Activated CD4-positive, alpha-beta T cell treated with anti-CD3 and anti-CD28 coated beads, Interleukin-2, amount 50 U/mL, for 16 hours (primary cell): ENCODE measurements around the gene BHLHE23.
A peak's percentile ranks its signal among the peaks of the same experiment; 100 is the strongest.

Experiments
- DNase-seq: peaks from one replicate; pipeline ENCODE4 v3.0.0-alpha.2; 2020

BHLHE23 gene

GRCh38 chr20:63024573-63025392, 18.0 kb upstream of the BHLHE23 start:
- DNase-seq = no peak

GRCh38 chr20:63023936-63024571, 17.3 kb upstream of the BHLHE23 start:
- no peak for DNase-seq

- no peak for DNase-seq
These were observed 16.5 kb upstream of the BHLHE23 start for GRCh38 chr20:63023071-63023935.

DNA sequence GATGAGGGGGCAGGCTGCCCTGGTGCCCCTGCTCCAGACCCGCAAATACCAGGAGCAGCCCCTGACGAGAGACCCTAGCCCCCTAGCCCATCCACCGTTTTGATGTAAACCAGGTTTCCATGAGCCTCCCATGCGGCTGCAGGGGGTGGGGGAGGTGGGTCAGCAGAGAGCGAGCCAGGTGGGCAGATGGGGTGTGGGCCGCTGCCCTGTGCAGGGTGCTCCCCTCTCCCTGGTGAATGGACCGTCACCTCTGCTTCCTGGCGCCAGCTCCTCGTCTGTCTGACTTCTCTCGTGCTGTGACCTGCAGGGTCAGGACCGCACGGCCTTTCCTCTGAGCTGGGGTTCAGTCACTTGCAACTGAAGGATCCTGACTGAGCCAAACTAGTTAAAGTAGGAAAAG, 15.7 kb upstream of the BHLHE23 start:
- DNase-seq = no peak

GRCh38 chr20:63021356-63022321, 14.9 kb upstream of the BHLHE23 start:
- no peak for DNase-seq

DNA sequence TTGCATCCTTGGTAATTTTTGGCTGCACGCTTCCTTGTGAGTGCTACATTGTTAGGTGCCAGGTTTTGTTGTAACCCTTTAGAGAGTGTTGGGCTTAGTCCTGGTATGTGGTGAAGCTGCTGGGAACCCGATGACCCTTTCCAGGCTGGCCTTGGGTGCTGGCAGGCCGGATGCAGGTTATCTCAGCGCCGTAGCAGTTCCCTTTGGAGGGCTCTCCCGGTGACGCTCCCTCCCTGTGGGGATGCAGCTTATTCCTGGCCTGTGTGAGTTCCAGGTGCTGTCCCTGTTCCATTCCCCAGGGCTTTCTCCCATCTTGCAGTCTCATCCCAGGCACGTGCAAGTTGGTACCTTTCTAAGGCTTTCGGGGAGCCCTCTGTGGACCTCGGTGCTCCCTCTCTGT, 13.9 kb upstream of the BHLHE23 start:
- DNase-seq = no peak

DNA sequence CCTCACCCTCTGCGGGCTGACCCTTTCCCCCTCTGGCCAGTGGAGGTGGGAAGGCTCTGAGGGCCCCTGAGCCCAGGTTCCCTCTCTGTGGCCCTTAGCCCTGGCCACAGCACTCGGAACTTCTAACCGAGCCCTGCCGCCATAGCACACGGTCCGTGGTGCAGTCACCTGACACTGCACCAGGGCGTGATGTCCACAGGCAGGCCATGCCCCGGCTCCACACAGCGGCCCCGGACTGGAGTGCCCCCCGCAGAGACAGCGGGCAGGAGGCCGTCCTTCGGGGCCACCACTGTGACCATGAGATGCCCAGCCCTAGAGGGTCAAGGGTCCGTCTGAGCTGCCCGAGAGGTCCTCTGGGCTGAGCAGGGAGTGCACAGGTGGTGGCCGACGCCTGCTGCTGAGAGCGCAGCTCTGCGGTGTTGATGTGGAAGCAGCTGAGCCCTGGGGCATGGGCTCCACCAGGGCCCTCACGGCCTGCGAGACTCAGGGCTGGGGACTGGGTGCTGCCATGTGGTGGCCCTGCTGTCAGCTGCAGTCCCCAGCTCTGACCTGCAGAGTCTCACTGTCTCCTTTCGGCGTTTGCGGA, 11.2 kb upstream of the BHLHE23 start:
- DNase-seq = no peak

- no peak for DNase-seq
These were observed 10.5 kb upstream of the BHLHE23 start for GRCh38 chr20:63017076-63017825.

DNA sequence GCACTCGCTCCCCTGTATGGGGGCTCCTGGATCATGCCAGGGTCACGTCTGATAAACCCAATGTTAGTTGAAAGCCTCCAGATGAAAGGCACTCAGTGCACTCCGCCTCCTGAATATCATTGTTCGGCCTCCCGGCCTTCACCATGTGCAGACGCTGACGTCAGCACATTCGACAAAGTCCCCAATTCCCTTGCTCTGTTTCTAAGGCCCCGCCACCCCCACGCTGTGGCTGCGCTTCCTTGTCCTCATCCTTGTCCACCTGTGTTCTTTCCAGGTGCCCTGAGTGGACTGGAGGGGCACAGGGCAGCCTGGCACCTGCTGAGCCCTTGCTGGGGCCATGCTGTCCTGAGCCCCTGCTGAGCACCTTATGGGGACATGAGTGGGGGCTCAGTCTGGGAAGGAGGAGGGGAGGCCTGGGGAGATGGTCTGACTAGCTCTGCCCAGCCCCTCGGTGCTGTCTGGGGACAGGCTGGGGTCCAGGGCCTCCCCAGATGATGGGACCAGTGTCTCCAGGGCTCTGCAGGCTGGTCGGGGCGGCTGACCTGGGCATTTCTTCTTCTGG, 9.8 kb upstream of the BHLHE23 start:
- DNase-seq = no peak

GRCh38 chr20:63015662-63016361, 9.0 kb upstream of the BHLHE23 start:
- no peak for DNase-seq

DNA sequence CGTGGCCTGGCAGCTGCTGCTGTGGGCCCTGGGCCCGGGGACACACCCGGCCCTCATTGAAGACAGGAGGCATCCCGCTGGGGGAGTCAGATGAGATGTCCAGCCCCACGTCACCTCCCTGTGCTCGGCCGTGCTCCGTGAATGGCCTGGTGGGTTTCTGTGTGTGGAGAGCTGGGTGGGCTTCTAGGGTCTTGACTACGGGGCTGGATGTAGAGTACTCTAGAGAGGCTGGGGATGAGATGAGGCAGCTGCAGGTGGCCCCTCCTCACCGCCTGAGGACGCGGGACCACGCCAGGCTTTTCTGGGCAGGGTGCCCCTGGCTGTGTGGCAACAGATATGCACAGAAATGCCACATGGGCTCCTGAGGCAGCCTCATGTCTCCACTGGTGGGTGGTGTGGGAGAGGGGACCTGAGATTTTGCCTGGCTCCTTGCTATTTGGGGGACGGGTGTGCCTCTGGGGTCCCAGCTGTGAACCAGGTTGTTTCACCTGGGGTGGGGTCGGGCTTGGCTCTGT, 8.4 kb upstream of the BHLHE23 start:
- DNase-seq = no peak

DNA sequence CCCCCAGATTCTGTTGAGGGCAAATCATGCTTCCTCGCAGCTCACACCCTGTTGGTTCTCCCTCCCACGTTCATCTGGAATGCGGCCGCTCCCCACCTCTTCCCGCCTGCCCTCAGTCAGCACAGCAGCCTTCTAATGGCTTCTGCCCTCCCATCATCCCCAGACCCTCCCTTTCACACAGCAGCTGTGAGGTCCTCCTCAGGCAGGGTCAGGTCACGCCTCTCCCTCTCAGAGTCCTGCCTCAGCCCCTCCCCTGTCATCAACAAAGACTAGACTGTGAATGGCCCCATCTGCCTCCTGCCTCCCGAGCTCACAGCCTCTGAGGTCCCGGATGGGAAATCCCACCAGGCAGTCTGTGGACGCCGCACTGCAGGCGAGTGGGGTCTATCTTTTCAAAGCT, 7.9 kb upstream of the BHLHE23 start:
- no peak for DNase-seq

GRCh38 chr20:63014287-63014686, 7.5 kb upstream of the BHLHE23 start:
- no peak for DNase-seq

- DNase-seq = no peak
These were observed 6.4 kb upstream of the BHLHE23 start for GRCh38 chr20:63013207-63013606.

- DNase-seq = no peak
These were observed 5.0 kb upstream of the BHLHE23 start for GRCh38 chr20:63011798-63012197.

GRCh38 chr20:63009988-63010769, 3.4 kb upstream of the BHLHE23 start:
- peak; percentile 71 for DNase-seq

- peak; percentile 82 for DNase-seq
These were observed 2.5 kb upstream of the BHLHE23 start for GRCh38 chr20:63009045-63009961.

DNA sequence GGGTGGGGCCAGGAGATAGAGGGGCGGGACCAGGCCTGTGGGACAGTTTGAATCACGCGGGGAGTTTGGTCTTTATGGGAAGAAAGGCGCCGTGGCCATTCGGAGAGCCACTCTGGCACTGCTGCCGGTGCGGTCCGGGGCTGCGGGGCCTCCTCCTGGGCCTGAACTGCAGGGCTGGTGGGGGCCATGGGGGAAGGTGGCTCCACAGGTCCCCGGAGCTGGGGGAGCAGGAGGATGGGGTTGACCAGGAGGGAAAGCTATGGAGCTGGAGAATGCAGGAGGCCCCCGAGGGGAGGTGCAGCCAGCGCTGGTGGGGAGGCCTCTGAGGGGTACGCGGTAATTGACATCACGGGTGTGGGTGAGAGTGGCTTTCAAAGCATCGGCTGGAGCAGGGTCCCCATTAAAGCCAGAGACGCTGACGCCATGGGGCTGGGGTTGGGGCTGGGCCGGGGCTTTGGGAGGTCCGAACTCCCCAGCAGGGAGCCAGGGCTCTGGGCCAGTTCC, 1.8 kb upstream of the BHLHE23 start:
- DNase-seq = no peak
